Activated CD8-positive, alpha-beta T cell treated with anti-CD3 and anti-CD28 coated beads for 36 hours (primary cell): ENCODE results near the gene NCAN. TPM values are rescaled to one million over a fixed set of nuclear protein-coding genes. Genes with fewer than 3 reads are reported as not detected.
"Not testable (repeated sequence)": the region's sequence is repeated elsewhere in the genome, so short reads cannot be mapped to it uniquely, and the experiment has no call there.

Source experiments
- ATAC-seq: fragments of 200-7000 bp; cut with Tn5 transposase; one replicate; pipeline ENCODE4 v1.10.0; 2021; ENCODE audit warnings: mild to moderate bottlenecking, moderate library complexity
- CTCF ChIA-PET: fragments of 350-600 bp; sonication (Branson Sonifier 250); formaldehyde crosslinking; loops from one replicate; lab custom pipeline; 2021; ENCODE audit warnings: antibody characterized with exemption; lab: Charles Lee
- POLR2A ChIA-PET: fragments of 350-600 bp; sonication (Branson Sonifier 250); formaldehyde crosslinking; loops from one replicate; lab custom pipeline; 2021; ENCODE audit warnings: antibody characterized with exemption; lab: Charles Lee
- DNase-seq: peaks from one replicate; pipeline ENCODE4 v3.0.0-alpha.2; 2020
- H3K27ac Mint-ChIP-seq: one replicate; pipeline ENCODE4 v1.8.0; 2021; ENCODE audit warnings: mild to moderate bottlenecking, mixed read lengths
- H3K27me3 Mint-ChIP-seq: one replicate; pipeline ENCODE4 v1.8.0; 2021; ENCODE audit warnings: mixed read lengths
- H3K36me3 Mint-ChIP-seq: one replicate; pipeline ENCODE4 v1.8.0; 2021; ENCODE audit warnings: low read depth, mixed read lengths
- H3K4me1 Mint-ChIP-seq: one replicate; pipeline ENCODE4 v1.8.0; 2021; ENCODE audit warnings: low read depth, mixed read lengths
- H3K4me3 Mint-ChIP-seq: one replicate; pipeline ENCODE4 v1.8.0; 2021; ENCODE audit warnings: mild to moderate bottlenecking, moderate library complexity, mixed read lengths
- H3K9me3 Mint-ChIP-seq: one replicate; pipeline ENCODE4 v1.8.0; 2021; ENCODE audit warnings: mixed read lengths
- CTCF ChIP-seq: fragments of 200-600 bp; IDR thresholded peaks from one replicate; pipeline ENCODE4 v1.8.0; 2022; ENCODE audit warnings: antibody characterized with exemption, mild to moderate bottlenecking
- intact Hi-C: fragments of 100-400 bp; cut with micrococcal nuclease; formaldehyde crosslinking; loops from one replicate; pipeline ENCODE4 v1.10.0; 2022
- total RNA-seq, 2 experiments: library from RNA; stranded (reverse); gene quantifications; one replicate each; pipeline ENCODE4 v1.2.3, GENCODE V29; 2021

NCAN gene
- total RNA-seq, 2 experiments from 2014 or later = not detected

GRCh38 chr19:19250196-19250801, 38.5 kb downstream of the NCAN start:
- no peak for DNase-seq
- intact Hi-C loops = no loop called here
- ChIA-PET CTCF (no interaction called here), POLR2A (interaction anchor here (0.6 kb wide), 1 partner anchor 70 kb away, joined by 3 read pairs; the partner anchor contains the start of gene SUGP1)
- Mint-ChIP-seq H3K4me3 (no peak overlapping the region), H3K36me3 (no peaks in the 10 kb centered on the region), H3K9me3 (no peaks in the 10 kb centered on the region), H3K27me3 (peaks cover 25% of the 10 kb centered on the region), H3K4me1 (no peaks in the 10 kb centered on the region), H3K27ac (no peak overlapping the region)
- TF ChIP-seq CTCF = no peak
- no peak for ATAC-seq

DNA sequence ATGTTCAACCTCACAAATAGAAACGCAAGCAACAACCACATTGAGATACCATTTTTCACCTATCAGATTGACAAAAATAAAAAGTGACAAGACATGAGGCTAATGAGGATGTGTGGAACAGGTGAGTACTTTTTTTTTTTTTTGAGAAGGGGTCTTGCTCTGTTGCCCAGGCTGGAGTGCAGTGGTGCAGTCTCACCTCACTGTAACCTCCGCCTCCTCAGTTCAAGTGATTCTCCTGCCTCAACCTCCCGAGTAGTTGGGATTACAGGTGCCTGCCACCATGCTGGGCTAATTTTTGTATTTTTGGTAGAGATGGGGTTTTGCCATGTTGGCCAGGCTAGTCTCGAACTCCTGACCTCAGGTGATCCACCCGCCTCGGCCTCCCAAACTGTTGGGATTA, 41.7 kb downstream of the NCAN start:
- H3K9me3 Mint-ChIP-seq, H3K4me3 Mint-ChIP-seq, CTCF ChIA-PET, POLR2A ChIA-PET, H3K27ac Mint-ChIP-seq, ATAC-seq, H3K36me3 Mint-ChIP-seq, intact Hi-C loops, H3K4me1 Mint-ChIP-seq, DNase-seq: not testable (repeated sequence)
- H3K27me3 Mint-ChIP-seq = peaks cover 38% of the 10 kb centered on the region

DNA sequence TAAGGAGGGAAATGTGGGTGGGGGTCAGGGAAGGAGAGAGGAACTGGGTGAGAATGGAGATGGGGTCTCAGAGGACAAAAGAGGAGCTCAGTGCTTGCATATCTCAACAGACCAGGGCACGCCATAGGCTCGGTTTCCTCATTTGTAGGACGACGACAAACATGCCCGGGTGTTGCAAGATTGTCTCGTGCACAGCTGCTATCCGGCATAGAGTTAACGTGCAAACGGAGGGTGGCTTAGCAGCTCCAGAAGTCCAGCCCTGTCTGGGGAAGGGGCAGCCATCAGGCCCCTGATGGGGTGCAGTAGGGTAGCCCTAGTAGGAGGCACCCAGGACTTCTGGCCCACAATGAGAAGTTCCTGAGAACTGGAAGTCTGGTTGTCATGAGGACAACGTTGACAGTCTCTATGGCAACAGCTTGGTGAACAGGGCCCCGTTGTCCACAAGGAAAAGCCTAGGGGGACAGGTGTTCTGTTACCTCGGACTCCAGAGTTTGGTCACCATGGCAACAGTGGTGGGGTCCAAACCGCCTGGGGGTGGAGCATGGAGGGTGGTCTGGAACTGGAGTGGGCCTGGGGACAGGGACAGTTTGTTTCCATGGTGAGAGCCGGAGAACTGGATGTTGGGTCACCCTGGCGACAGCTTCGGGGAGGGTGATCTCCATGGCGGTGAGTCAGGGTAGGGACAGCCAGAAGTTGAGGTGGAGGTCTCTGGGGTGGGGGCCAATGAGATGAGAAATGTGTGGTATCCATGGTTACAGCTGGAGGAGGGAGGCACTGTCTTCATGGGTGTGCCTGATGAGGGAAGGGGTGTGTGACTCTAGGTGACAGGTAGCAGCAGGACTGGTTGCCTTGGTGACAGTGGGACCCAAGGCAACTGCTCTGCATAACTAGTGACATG, 44.6 kb downstream of the NCAN start:
- CTCF ChIA-PET = no interaction called here

GRCh38 chr19:19257137-19257536, 45.4 kb downstream of the NCAN start:
- Mint-ChIP-seq H3K4me3 (no peak overlapping the region), H3K27ac (no peak overlapping the region), H3K36me3 (no peaks in the 10 kb centered on the region), H3K4me1 (peaks cover 10% of the 10 kb centered on the region), H3K9me3 (no peaks in the 10 kb centered on the region), H3K27me3 (peaks cover 43% of the 10 kb centered on the region)
- CTCF ChIA-PET = no interaction called here
- POLR2A ChIA-PET = no interaction called here
- intact Hi-C loops = no loop called here
- no peak for ATAC-seq
- no peak for TF ChIP-seq CTCF
- no peak for DNase-seq

More for the DNA sequence above, 44.6 kb downstream of the NCAN start:
- intact Hi-C loops = no loop called here
- no peak for ATAC-seq
- DNase-seq = no peak
- TF ChIP-seq CTCF = no peak
- Mint-ChIP-seq H3K4me3 (no peak overlapping the region), H3K9me3 (no peaks in the 10 kb centered on the region), H3K27ac (no peak overlapping the region), H3K27me3 (peaks cover 42% of the 10 kb centered on the region), H3K4me1 (peaks cover 10% of the 10 kb centered on the region), H3K36me3 (no peaks in the 10 kb centered on the region)
- POLR2A ChIA-PET = interaction anchor here (0.6 to 0.8 kb wide), 2 partner anchors 59 to 149 kb away, joined by 3 read pairs; no protein-coding TSS in a partner anchor

- POLR2A ChIA-PET = no interaction called here
- Mint-ChIP-seq H3K36me3 (no peaks in the 10 kb centered on the region), H3K27me3 (peaks cover 47% of the 10 kb centered on the region)
Observed at GRCh38 chr19:19257836-19258588, 46.3 kb downstream of the NCAN start.

More at GRCh38 chr19:19257836-19258588, 46.3 kb downstream of the NCAN start:
- ATAC-seq = no peak
- CTCF ChIA-PET = no interaction called here
- TF ChIP-seq CTCF = no peak
- Mint-ChIP-seq H3K4me3 (no peak overlapping the region), H3K4me1 (peaks cover 10% of the 10 kb centered on the region), H3K9me3 (no peaks in the 10 kb centered on the region), H3K27ac (no peak overlapping the region)
- DNase-seq = no peak
- intact Hi-C loops = no loop called here
